ENCODE results near the gene GRIPAP1.
"Not testable (repeated sequence)": the region's sequence is repeated elsewhere in the genome, so short reads cannot be mapped to it uniquely, and the experiment has no call there.

The GRIPAP1 gene

DNA sequence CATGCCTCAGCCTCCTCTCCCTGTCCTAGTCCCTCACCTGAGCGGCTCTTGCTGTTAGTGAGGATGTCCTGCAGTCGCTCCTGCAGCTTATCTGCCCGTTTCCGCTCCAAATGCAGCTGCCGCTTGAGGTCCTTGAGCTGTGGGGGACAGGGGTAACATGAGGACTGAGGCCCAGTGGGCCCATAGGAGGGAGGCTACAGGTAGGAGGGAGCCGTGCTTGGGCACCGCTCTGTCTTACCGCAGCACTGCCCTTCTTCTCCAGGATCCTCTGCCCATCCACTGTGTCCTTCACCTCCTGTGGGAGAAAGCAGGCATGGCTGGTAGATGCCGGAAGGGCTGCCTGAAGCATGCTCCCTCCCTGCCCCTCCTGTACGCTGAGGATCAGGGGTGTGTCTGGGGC lies 20.9 kb downstream of the GRIPAP1 start:
- Histone ChIP-seq H3K36me3 (ENCODE audit: insufficient read depth, low read length) (peaks cover 27% of the 10 kb centered on the region), H2AFZ (ENCODE audit: low read depth, low read length) (no peak overlapping the region), H3K9me3 (ENCODE audit: low read length) (no peaks in the 10 kb centered on the region), H3K27me3 (ENCODE audit: insufficient read depth, low read length) (no peaks in the 10 kb centered on the region), H3K4me3 (ENCODE audit: low read length) (no peak overlapping the region), H3K4me1 (ENCODE audit: insufficient read depth, low read length) (no peaks in the 10 kb centered on the region)

DNA sequence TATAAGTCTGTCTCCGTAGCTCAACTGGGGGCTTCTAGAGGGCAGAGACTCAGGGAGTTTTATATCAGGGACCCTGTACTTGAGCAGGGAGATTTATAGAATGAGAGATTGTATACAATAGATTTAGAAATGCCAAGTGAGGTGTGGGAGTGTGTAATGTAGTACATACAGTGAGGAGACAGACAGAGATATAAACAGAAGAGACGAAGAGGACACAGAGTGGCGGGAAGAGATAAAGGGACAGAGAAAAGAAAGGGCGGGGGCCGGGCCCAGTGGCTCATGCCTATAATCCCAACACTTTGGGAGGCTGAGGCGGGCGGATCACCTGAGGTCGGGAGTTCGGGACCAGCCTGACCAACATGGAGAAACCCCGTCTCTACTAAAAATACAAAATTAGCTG lies 21.7 kb downstream of the GRIPAP1 start:
- peaks cover 30% of the 10 kb centered on the region for H3K36me3 ChIP-seq (ENCODE audit: insufficient read depth, low read length)
- not testable (repeated sequence) for H3K9me3 ChIP-seq (ENCODE audit: low read length); H3K27me3 ChIP-seq (ENCODE audit: insufficient read depth, low read length); H3K4me3 ChIP-seq (ENCODE audit: low read length); H2AFZ ChIP-seq (ENCODE audit: low read depth, low read length); H3K4me1 ChIP-seq (ENCODE audit: insufficient read depth, low read length)

DNA sequence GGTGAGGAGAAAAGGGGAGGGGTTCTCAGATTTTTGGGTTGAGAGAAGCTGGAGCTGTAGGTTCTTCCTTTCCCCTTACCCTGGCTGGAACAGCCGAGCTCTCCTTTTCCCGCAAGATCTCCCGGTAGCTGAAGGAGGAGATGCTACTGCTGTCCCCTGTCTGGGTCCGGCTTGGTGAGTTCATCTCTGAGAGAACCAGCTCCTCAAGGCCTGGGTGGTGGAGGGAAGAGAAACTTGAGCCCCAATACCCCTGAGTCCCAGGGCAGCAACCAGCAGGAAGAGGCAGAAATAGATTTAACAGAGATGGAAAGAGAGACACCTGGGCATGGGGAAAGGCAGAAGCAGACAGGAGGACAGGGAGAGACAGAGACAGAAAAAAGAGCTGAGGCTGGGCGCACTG lies 23.8 kb downstream of the GRIPAP1 start:
- Histone ChIP-seq H3K9me3 (ENCODE audit: low read length) (no peaks in the 10 kb centered on the region), H3K36me3 (ENCODE audit: insufficient read depth, low read length) (peaks cover 33% of the 10 kb centered on the region), H3K27me3 (ENCODE audit: insufficient read depth, low read length) (no peaks in the 10 kb centered on the region), H2AFZ (ENCODE audit: low read depth, low read length) (no peak overlapping the region), H3K4me1 (ENCODE audit: insufficient read depth, low read length) (no peaks in the 10 kb centered on the region), H3K4me3 (ENCODE audit: low read length) (no peak overlapping the region)

DNA sequence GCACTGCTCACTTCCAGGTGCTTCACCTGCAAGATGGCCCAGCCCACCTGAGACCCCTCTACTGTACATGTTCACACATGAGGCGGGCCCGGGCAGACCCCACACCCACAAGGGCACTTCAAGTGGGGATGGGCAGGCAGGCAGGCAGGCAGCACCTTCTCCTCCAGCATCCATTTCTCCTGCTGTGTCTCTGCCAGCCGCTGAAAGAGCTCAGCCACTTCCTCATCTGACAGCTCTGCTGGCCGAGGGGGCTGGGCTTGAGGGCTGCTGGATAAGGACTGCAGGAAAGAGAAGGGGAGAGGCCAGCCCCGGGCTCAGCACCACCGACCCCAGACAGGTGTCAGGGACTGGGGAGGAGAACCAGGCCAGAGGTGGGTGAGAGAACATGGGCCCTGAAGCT lies 26.0 kb downstream of the GRIPAP1 start:
- Histone ChIP-seq H3K9me3 (ENCODE audit: low read length) (no peaks in the 10 kb centered on the region), H3K4me3 (ENCODE audit: low read length) (no peak overlapping the region), H3K27me3 (ENCODE audit: insufficient read depth, low read length) (no peaks in the 10 kb centered on the region), H3K4me1 (ENCODE audit: insufficient read depth, low read length) (no peaks in the 10 kb centered on the region), H2AFZ (ENCODE audit: low read depth, low read length) (no peak overlapping the region), H3K36me3 (ENCODE audit: insufficient read depth, low read length) (peaks cover 22% of the 10 kb centered on the region)

DNA sequence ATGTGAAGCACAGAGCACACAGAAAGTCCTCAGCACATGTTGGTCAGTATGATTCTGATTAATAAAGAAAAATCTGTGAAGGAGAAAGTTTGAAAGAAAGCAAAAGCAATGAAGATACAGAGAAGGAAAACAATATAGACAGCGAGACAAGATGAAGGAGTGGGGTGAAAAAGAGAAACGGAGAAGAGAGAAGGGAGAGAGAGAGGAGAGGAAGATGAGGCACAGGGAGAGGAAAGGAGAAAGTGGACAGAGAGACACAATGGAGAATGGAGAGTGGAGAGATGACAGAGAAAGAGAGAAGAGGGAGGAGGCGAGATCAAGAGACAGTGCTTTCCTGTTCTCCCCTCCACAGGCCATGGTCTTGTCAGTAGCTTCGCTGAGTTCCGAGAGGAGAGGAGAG lies 26.5 kb downstream of the GRIPAP1 start:
- Histone ChIP-seq H3K9me3 (ENCODE audit: low read length) (no peaks in the 10 kb centered on the region), H3K36me3 (ENCODE audit: insufficient read depth, low read length) (peaks cover 20% of the 10 kb centered on the region), H2AFZ (ENCODE audit: low read depth, low read length) (no peak overlapping the region), H3K27me3 (ENCODE audit: insufficient read depth, low read length) (no peaks in the 10 kb centered on the region), H3K4me1 (ENCODE audit: insufficient read depth, low read length) (no peaks in the 10 kb centered on the region), H3K4me3 (ENCODE audit: low read length) (no peak overlapping the region)

DNA sequence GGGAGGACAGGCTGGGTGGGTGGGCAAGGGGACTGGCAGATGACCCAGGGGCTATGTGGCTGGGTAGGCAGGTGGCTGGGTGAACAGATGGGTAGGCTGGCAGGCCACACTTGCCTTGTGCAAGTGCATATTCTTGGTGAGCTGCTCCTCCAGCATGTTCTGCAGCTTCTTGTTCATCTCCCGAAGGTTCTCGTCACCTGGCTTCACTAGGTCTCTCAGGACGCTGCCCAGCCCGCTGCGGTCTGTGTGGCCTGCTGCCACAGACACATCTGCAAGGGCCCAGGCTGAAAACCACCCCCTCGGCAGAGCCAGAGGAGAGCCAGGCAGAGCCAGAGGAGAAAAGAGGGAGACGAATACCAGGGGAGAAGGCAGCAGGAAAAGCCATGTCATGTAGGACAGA lies 27.0 kb downstream of the GRIPAP1 start:
- Histone ChIP-seq H3K4me1 (ENCODE audit: insufficient read depth, low read length) (no peaks in the 10 kb centered on the region), H3K36me3 (ENCODE audit: insufficient read depth, low read length) (peaks cover 20% of the 10 kb centered on the region), H3K27me3 (ENCODE audit: insufficient read depth, low read length) (no peaks in the 10 kb centered on the region), H3K4me3 (ENCODE audit: low read length) (no peak overlapping the region), H2AFZ (ENCODE audit: low read depth, low read length) (no peak overlapping the region), H3K9me3 (ENCODE audit: low read length) (no peaks in the 10 kb centered on the region)

DNA sequence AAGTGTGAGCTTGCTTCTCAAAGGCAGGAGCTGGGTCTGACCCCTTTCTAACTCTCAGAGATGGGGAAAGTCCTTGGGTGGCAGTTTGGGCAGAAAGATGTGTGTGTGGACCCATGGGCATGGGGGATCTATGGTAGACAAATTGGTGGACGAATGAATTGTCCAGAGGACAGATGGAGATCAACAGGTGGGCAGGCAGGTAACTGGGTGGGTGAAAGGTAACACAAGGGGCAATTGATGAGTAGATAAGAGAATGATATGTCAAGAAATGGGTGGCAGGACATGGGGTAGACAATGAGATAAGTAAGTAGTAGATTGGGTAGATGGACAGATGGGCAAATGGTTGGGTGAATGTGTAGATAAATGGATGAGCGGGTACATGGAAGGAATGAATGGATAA lies 27.5 kb downstream of the GRIPAP1 start:
- Histone ChIP-seq H3K27me3 (ENCODE audit: insufficient read depth, low read length) (no peaks in the 10 kb centered on the region), H3K4me3 (ENCODE audit: low read length) (no peak overlapping the region), H3K4me1 (ENCODE audit: insufficient read depth, low read length) (no peaks in the 10 kb centered on the region), H2AFZ (ENCODE audit: low read depth, low read length) (no peak overlapping the region), H3K9me3 (ENCODE audit: low read length) (no peaks in the 10 kb centered on the region), H3K36me3 (ENCODE audit: insufficient read depth, low read length) (peaks cover 20% of the 10 kb centered on the region)

DNA sequence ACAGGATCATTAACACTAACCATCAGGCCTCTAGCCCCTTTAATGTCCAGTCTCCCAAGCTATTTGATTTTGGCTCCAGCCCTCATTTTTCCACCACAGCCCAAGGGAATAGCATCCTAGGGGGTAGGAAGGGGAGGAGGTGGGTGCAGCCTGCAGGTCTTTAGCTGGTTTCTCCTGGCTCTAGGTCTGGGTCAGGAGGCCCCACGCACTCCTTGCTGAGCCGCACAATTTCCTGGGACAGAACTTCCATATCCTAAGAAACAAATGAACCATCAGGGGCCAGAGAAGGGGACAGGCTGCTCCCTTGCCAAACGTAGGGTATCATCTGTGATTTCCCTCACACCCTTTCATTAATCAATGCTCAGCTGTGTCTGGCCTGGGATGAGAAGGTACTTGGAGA lies 28.0 kb downstream of the GRIPAP1 start:
- Histone ChIP-seq H3K9me3 (ENCODE audit: low read length) (no peaks in the 10 kb centered on the region), H3K36me3 (ENCODE audit: insufficient read depth, low read length) (peaks cover 20% of the 10 kb centered on the region), H2AFZ (ENCODE audit: low read depth, low read length) (no peak overlapping the region), H3K4me3 (ENCODE audit: low read length) (no peak overlapping the region), H3K4me1 (ENCODE audit: insufficient read depth, low read length) (no peaks in the 10 kb centered on the region), H3K27me3 (ENCODE audit: insufficient read depth, low read length) (no peaks in the 10 kb centered on the region)

DNA sequence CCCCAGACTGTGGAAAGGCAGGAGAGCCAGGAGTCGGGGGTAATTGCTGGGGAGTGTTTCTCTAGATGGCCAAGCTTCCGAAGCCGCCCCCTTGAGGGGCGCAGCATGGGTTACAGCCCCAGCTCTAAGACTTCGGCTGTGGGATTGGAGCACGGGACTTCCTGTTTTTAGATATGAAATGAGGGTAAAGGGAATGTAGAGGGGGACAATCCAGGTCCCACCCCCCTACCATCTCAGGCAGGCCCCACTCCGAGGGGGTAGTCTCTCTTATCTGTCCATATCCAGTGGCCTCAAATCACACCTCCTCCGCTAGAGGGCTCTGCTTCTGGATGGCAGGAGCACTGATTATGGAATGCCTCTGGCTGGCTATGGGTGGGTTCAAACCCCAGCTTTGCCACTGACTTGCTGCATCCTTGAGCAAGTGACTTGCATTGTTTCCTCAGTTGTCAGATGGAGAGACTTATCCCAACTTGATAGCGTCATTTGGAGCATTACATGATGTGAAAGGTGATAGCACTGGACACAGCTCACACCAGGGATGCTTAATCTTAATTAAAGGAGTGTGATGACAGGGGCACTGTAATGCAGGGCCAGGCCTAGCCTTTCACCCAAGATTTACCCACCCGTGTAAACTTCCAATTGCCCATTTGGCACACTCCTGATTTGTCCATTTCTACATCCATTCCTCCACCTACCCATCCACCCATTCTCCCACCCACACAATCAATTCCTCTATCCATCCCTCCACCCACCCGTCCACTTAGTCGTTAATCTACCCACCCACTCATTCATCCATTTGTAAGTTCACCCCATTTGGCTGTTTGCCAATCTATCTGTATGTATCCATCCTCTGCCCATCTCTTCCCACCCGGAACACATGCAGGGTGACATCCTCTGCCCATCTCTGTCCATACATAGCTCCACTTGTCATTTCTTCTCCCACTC lies 29.6 kb downstream of the GRIPAP1 start:
- no peaks in the 10 kb centered on the region for H3K9me3 ChIP-seq (ENCODE audit: low read length)
- H3K36me3 ChIP-seq (ENCODE audit: insufficient read depth, low read length) = peaks cover 16% of the 10 kb centered on the region
- no peaks in the 10 kb centered on the region for H3K4me1 ChIP-seq (ENCODE audit: insufficient read depth, low read length)
- H3K27me3 ChIP-seq (ENCODE audit: insufficient read depth, low read length) = no peaks in the 10 kb centered on the region
- no peak overlapping the region for H2AFZ ChIP-seq (ENCODE audit: low read depth, low read length)
- no peak overlapping the region for H3K4me3 ChIP-seq (ENCODE audit: low read length)

DNA sequence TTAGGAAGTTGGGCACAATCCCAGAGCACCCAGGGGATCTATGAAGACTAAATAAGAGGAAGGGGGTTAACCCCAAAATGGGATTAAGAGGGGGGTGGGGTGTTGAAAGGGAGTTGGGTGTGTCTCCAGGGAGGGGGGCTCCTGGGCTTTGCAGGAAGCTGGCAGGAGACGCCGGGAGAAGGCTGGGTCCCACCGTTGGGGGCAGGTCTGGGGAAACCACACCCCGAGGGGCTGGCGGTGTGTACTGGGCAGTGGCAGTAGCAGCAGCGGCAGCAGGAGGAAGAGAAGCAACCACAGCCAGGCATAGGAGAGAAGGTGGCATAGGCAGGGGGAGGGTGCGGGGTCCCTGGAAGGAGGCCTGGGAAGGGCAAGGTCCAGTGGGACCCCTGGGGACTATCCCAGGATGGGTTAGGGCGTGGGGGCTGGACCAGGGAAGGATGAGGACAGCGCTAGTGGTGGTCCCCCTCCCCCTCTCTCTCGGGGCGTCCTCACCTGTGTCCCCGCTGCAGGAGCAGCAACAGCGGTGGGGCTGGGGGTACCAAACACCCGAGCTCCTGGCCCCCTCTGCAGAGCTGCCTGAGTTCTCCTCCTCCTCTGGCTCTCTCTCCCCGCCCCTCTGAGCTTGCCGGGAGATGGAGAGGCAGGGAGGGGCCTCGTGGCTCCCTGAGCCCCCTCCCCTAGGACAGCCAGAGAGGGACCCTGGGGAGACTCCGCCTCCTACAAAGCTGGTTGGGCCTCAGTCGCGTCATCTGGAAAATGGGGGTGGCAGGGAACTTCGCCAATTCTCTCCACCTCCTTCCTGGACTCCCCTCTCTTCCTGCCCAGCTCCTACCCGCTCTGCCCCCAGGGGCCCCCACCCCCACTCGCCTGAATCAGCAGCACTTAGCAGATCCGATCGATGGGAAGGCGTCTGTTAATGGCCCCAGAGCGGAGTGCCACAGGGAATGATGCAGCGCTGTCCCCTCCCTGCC lies 30.5 kb downstream of the GRIPAP1 start, which contains the start of gene KCND1:
KCND1 (minus strand) TSS at position 596 of the 971 bp plus-strand sequence. CDS start 1,573 bp downstream, outside the sequence.
- Histone ChIP-seq H3K9me3 (ENCODE audit: low read length) (no peaks in the 10 kb centered on the region), H2AFZ (ENCODE audit: low read depth, low read length) (no peak within 1 kb of the TSS), H3K4me1 (ENCODE audit: insufficient read depth, low read length) (no peaks in the 10 kb centered on the region), H3K36me3 (ENCODE audit: insufficient read depth, low read length) (peaks cover 16% of the 10 kb centered on the region), H3K4me3 (ENCODE audit: low read length) (no peak within 1 kb of the TSS), H3K27me3 (ENCODE audit: insufficient read depth, low read length) (no peaks in the 10 kb centered on the region)

DNA sequence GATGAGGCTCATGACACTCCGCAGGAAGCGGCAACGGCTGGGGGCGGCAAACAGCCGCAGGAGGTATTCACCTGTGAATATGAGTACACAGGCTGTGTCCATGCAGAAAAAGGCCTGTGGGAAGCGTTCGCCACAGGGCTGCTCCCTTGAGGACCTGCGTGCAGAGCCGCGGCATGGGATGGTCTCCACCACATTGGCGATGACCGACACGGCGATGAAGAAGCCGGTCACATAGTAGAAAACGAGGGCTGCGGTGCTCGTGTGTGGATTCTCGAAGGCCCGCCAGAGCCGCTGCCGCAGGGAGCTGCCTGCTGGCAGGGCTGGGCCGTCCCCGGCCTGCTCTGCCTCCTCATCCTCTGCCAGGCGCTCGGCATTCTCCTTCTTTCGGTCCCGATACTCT lies 32.6 kb downstream of the GRIPAP1 start:
- Histone ChIP-seq H3K27me3 (ENCODE audit: insufficient read depth, low read length) (no peaks in the 10 kb centered on the region), H3K4me1 (ENCODE audit: insufficient read depth, low read length) (no peaks in the 10 kb centered on the region)

DNA sequence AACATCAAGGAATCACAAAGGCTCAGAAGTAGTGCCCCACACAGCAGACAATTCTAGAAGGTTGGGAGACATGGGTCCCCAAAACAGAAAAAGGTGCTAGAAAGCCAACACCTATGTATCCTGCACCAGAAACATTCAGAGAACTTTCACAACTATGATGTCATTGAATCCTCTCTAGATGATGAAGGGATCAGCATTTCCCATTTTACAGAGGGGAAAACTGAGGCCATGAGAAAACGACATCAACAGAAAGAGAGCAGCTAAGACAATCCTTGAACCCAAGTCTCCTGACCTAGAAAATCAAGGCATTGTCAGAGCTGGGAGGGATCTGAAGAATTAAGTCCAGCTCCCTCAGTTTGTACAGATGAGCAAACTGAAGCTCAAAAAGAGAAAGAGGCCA lies 33.7 kb downstream of the GRIPAP1 start:
- H3K4me1 ChIP-seq (ENCODE audit: insufficient read depth, low read length) = no peaks in the 10 kb centered on the region
- H3K27me3 ChIP-seq (ENCODE audit: insufficient read depth, low read length) = no peaks in the 10 kb centered on the region
- H3K4me3 ChIP-seq (ENCODE audit: low read length) = no peak overlapping the region
- no peaks in the 10 kb centered on the region for H3K9me3 ChIP-seq (ENCODE audit: low read length)
- H2AFZ ChIP-seq (ENCODE audit: low read depth, low read length) = no peak overlapping the region
- no peaks in the 10 kb centered on the region for H3K36me3 ChIP-seq (ENCODE audit: insufficient read depth, low read length)

More for the DNA sequence above, 32.6 kb downstream of the GRIPAP1 start:
- Histone ChIP-seq H3K36me3 (ENCODE audit: insufficient read depth, low read length) (peaks cover 1% of the 10 kb centered on the region), H3K9me3 (ENCODE audit: low read length) (no peaks in the 10 kb centered on the region), H3K4me3 (ENCODE audit: low read length) (no peak overlapping the region), H2AFZ (ENCODE audit: low read depth, low read length) (no peak overlapping the region)

Data from neuron (in vitro differentiated cells).